NT2/D1 (cell line): ENCODE results near the gene TMEM45A.

Experiments
- DNase-seq: peaks from one replicate; pipeline ENCODE4 v3.0.0-alpha.2; 2011; ENCODE audit warnings: low read depth, low spot score
- H3K27me3 ChIP-seq: 2 replicates; pipeline ENCODE4 v1.6.0; 2011; ENCODE audit warnings: mild to moderate bottlenecking; ENCODE audit not compliant: insufficient read length, insufficient read depth
- H3K36me3 ChIP-seq: 2 replicates; pipeline ENCODE4 v1.6.1; 2011; ENCODE audit warnings: mild to moderate bottlenecking, low read length, mixed read lengths; ENCODE audit not compliant: insufficient read depth, insufficient read length
- H3K4me1 ChIP-seq: 2 replicates; pipeline ENCODE4 v1.5.1; 2011; ENCODE audit not compliant: insufficient read depth, insufficient read length
- H3K4me3 ChIP-seq: 2 replicates; pipeline ENCODE4 v1.5.1; 2011; ENCODE audit warnings: low read depth; ENCODE audit not compliant: insufficient read length
- H3K9ac ChIP-seq: 2 replicates; pipeline ENCODE4 v1.6.0; 2011; ENCODE audit warnings: low read depth; ENCODE audit not compliant: insufficient read length
- H3K9me3 ChIP-seq: 2 replicates; pipeline ENCODE4 v1.5.1; 2011; ENCODE audit warnings: mild to moderate bottlenecking, low read length; ENCODE audit not compliant: insufficient read depth
- SUZ12 ChIP-seq: IDR thresholded peaks from 2 replicates; pipeline ENCODE4 v1.6.1; 2011; ENCODE audit not compliant: insufficient read length, insufficient read depth; ENCODE audit errors: extremely low read depth
- YY1 ChIP-seq: IDR thresholded peaks from 2 replicates; pipeline ENCODE4 v1.6.1; 2011; ENCODE audit not compliant: insufficient read length, insufficient read depth
- ZNF274 ChIP-seq: IDR thresholded peaks from 2 replicates; pipeline ENCODE4 v1.6.1; 2011; ENCODE audit warnings: mild to moderate bottlenecking, low read depth, low read length

TMEM45A gene

DNA sequence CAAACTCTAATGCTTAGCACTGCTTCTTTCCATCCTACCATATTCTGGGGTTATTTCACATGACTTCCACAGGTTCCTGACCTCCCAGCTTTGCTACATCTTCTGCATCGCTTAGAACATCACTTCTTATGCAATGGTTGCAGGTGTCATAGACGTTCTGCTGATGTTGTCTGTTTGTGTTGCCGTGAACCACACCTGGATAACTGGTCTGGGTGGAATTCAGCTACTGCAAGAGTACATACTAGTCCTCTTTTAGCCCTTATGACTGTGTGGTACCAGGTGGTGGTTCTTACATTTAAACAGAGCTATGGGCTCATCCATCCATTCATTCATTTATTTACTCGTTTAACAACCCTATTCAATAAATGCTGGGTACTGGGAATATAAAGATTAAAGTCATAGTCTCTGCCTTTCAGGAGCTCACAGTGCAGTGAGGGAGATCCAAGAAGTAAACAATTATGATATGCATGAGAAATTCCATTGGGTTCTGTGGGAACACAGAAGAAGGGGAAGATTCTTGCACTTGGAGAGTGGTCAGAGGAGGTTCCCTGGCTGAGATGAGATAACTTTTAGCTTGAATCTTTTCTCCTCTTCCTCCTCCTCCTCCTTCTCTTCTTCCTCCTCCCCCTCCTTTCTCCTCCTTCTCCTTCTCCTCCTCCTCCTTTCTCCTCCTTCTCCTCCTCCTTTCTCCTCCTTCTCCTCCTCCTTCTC lies 30.8 kb downstream of the TMEM45A start:
- Histone ChIP-seq H3K9me3 (0 out of 2 replicates have a peak, but pooled peaks cover 7% of the 10 kb centered on the region), H3K4me1 (no peaks in the 10 kb centered on the region), H3K9ac (no peak overlapping the region), H3K36me3 (no peaks in the 10 kb centered on the region), H3K4me3 (no peak overlapping the region), H3K27me3 (no peaks in the 10 kb centered on the region)
- TF ChIP-seq YY1 (no peak), SUZ12 (no peak)
- DNase-seq, result no peak

DNA sequence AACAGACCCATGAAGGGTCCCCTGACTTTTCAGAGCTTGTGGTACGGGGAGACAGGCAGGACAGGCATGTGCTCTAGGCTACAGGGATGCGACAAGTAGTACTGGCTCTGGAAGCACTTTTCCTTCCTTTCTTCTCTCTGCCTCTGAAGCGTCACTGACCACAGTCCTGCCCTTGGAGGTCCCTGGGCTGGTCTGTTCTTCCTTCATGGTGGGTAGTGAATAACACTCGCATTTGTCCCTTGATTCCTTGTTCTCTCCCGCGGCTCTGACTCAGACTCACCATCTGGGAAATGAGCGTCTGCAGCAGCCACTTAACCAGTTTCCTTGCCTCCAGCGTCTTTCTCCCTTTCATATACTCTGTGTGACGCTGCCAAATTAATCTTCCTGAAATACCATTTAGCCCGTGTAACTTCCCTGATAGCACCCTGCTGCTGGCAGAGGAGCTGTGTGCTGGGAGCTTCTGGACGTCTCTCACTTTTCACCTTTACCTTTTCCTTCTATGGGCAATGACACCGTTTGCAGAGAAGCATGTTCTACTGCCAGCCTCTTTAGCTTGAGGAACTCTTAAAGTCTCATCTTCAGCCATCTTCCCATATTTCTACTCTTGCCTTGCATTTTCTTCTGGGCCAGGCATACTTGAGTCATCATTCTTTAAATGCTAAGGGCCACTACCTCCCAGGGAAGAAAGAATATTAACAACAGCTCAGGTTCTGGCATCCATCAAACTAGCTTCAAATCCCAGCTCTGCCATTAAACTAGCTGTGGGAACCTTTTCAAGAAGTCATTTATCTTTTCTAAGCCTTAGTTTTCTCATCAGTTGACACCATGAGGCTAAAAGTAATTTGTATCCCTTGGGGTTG lies 33.6 kb downstream of the TMEM45A start:
- H3K4me3 ChIP-seq, result no peak overlapping the region
- H3K27me3 ChIP-seq, result no peaks in the 10 kb centered on the region
- no peaks in the 10 kb centered on the region for H3K4me1 ChIP-seq
- no peak overlapping the region for H3K9ac ChIP-seq
- no peak for DNase-seq
- H3K9me3 ChIP-seq, result 0 out of 2 replicates have a peak, but pooled peaks cover 7% of the 10 kb centered on the region
- H3K36me3 ChIP-seq, result no peaks in the 10 kb centered on the region
- no peak for TF ChIP-seq ZNF274
- TF ChIP-seq YY1, result no peak
- TF ChIP-seq SUZ12, result no peak

DNA sequence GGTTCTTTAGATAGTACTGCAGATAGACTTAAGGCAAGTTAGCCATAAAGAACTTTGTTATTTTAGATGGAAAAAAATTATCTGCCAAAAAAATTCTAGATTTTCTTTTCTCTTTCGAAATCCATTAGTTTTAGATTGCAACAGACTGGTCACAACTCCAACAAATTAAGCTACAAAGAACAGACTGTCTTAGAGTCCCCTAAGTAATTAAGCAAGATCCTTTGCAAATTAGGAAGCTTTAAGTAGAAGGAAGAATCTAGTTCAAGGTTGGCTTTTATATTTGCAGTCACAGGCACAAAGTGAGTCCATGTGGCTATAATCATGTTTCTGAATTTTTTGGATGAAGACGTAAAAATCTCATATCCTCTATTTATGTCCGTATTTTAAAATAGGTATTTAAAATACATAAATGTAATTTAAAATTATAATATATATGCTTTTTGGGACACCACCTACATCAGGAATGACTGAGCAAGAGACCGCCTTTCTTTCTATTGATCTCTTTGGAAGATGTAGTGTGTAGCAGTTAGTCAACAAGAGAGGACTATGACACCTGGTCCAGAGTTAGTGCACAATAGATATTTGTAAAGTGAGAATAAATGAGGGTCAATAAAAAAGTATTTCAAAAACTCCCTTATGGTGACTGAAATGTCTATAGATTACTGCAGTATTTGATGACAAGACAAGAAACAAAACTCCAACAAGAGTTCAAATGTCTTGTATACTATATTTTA lies 34.4 kb downstream of the TMEM45A start:
- DNase-seq, result no peak
- Histone ChIP-seq H3K27me3 (no peaks in the 10 kb centered on the region), H3K9me3 (0 out of 2 replicates have a peak, but pooled peaks cover 3% of the 10 kb centered on the region), H3K4me3 (no peak overlapping the region), H3K4me1 (no peaks in the 10 kb centered on the region), H3K36me3 (no peaks in the 10 kb centered on the region), H3K9ac (no peak overlapping the region)
- TF ChIP-seq SUZ12 (no peak), ZNF274 (no peak)

DNA sequence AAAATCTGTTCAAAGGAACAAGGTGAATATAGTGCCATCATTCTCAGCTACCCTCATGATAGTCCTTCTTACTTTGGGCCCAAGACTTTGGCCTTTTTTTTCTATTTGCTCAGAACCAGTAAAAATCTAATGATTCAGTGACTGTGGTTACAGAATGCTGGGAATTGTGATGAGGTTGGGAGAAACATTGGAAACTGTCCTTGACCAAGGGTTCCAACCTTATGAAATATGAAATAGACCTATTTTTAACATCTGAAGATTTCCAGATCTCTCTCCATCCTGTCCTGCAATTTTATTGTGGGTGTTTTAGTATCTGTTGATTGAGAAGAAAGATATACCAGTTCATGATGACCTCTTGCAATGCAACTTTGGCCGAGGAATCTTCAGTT lies 34.9 kb downstream of the TMEM45A start:
- Histone ChIP-seq H3K27me3 (no peaks in the 10 kb centered on the region), H3K36me3 (no peaks in the 10 kb centered on the region), H3K9ac (no peak overlapping the region), H3K9me3 (no peaks in the 10 kb centered on the region), H3K4me1 (no peaks in the 10 kb centered on the region), H3K4me3 (no peak overlapping the region)
- DNase-seq, result no peak
- no peak for TF ChIP-seq ZNF274
- TF ChIP-seq SUZ12, result no peak
- TF ChIP-seq YY1, result no peak

DNA sequence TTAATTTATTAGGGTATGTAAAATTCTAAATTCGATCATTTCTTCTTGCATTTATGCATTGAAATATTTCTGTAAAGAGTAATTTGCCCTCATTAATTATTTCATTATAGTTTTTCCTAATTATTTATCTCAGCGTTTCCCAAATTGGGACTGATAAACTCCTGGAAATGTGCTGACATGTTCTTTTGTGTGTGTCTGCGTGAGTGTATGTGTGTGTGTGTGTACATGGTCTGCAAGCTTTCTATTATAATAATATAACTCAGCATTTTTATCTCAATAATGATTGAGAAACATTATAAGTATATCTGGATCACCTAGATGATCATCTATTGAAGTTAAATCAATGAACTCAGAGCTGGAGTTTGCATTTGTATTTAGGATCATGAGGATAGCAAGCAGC lies 38.7 kb downstream of the TMEM45A start:
- Histone ChIP-seq H3K9ac (no peak overlapping the region), H3K4me1 (no peaks in the 10 kb centered on the region), H3K27me3 (no peaks in the 10 kb centered on the region)

DNA sequence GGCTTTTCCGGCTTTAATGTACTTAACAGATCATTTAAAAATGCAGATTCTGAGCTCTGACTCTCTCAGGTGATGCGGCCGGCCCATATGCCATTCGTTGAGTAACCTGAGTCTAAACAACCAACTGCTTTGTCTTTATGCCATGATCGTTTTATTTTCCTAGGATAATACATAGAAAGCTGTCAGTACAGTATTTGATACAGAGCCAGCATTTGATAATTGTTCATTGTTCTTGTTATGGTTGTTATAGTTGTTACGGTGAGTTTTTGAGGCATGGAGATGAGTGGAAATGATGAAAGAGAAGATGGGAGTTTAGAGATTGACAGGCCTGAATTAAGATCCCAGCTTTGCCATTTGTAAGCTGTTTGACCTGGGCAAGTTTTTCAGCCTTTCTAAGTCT lies 40.0 kb downstream of the TMEM45A start:
- Histone ChIP-seq H3K9ac (no peak overlapping the region), H3K9me3 (no peaks in the 10 kb centered on the region), H3K4me1 (no peaks in the 10 kb centered on the region), H3K36me3 (no peaks in the 10 kb centered on the region), H3K4me3 (no peak overlapping the region), H3K27me3 (no peaks in the 10 kb centered on the region)
- TF ChIP-seq YY1 (no peak), ZNF274 (no peak), SUZ12 (no peak)
- DNase-seq, result no peak

More for the DNA sequence above, 38.7 kb downstream of the TMEM45A start:
- no peak for TF ChIP-seq SUZ12
- TF ChIP-seq YY1, result no peak
- TF ChIP-seq ZNF274, result no peak
- no peak overlapping the region for H3K4me3 ChIP-seq
- no peak for DNase-seq
- H3K9me3 ChIP-seq, result no peaks in the 10 kb centered on the region
- H3K36me3 ChIP-seq, result no peaks in the 10 kb centered on the region

- TF ChIP-seq ZNF274 (no peak), YY1 (no peak), SUZ12 (no peak)
- no peak overlapping the region for H3K9ac ChIP-seq
- no peak overlapping the region for H3K4me3 ChIP-seq
- H3K36me3 ChIP-seq, result no peaks in the 10 kb centered on the region
- DNase-seq, result no peak
- H3K4me1 ChIP-seq, result no peaks in the 10 kb centered on the region
- no peaks in the 10 kb centered on the region for H3K9me3 ChIP-seq
- H3K27me3 ChIP-seq, result no peaks in the 10 kb centered on the region
These were observed 40.8 kb downstream of the TMEM45A start for GRCh38 chr3:100533176-100533575.
